HCT116 (cell line): ENCODE results near the gene SRRT.

Source experiments
- CTCF ChIP-seq, 3 experiments: fragments of 200-600 bp in 1 of 3; sonication (generic) in 1 of 3; IDR thresholded peaks in 2 of 3; conservative IDR thresholded peaks in 1 of 3; 2 replicates each; pipeline ENCODE4 v1.5.1; 2012 to 2017; ENCODE audit warnings: low read depth in 2 of 3, low read length in 2 of 3, antibody characterized with exemption in 1 of 3, borderline replicate concordance in 1 of 3, control low read depth in 1 of 3, mild to moderate bottlenecking in 1 of 3, mixed read lengths in 1 of 3, mixed run types in 1 of 3, moderate library complexity in 1 of 3; ENCODE audit not compliant: insufficient read depth in 1 of 3
- SRF ChIP-seq: IDR thresholded peaks from 2 replicates; pipeline ENCODE4 v1.6.1; 2012; ENCODE audit warnings: low read depth

GRCh38 chr7:100867040-100867775 lies 7.7 kb upstream of the SRRT start, which contains the start of gene TRIP6:
- TF ChIP-seq CTCF (IDR thresholded peaks at IDR 0.05 in 2 of 3, conservative IDR thresholded peaks at IDR 0.05 in 1 of 3; ENCODE audit: borderline replicate concordance in 1 of 3, insufficient read depth in 1 of 3, low read depth in 2 of 3, low read length in 2 of 3) (no peak), SRF (no peak)
